Activated T-cell treated with anti-CD3 and anti-CD28 coated beads, Interleukin-2, amount 50 U/mL, for 24 hours (primary cell): ENCODE measurements around the gene MICU1.
"Not testable (repeated sequence)": the region's sequence is repeated elsewhere in the genome, so short reads cannot be mapped to it uniquely, and the experiment has no call there.

ENCODE experiments used
- DNase-seq: peaks from one replicate; pipeline ENCODE4 v3.0.0-alpha.2; 2020
- H3K27ac Mint-ChIP-seq: 2 replicates; pipeline ENCODE4 v1.8.0; 2020; ENCODE audit warnings: mild to moderate bottlenecking, mixed read lengths
- H3K27me3 Mint-ChIP-seq: 2 replicates; pipeline ENCODE4 v1.8.0; 2020; ENCODE audit warnings: mixed read lengths
- H3K36me3 Mint-ChIP-seq: 2 replicates; pipeline ENCODE4 v1.8.0; 2020; ENCODE audit warnings: low read depth, mixed read lengths
- H3K4me1 Mint-ChIP-seq: 2 replicates; pipeline ENCODE4 v1.8.0; 2020; ENCODE audit warnings: low read depth, mixed read lengths
- H3K4me3 Mint-ChIP-seq: 2 replicates; pipeline ENCODE4 v1.8.0; 2020; ENCODE audit warnings: mild to moderate bottlenecking, moderate library complexity, mixed read lengths
- H3K9me3 Mint-ChIP-seq: 2 replicates; pipeline ENCODE4 v1.8.0; 2020; ENCODE audit warnings: mixed read lengths

The MICU1 gene

DNA sequence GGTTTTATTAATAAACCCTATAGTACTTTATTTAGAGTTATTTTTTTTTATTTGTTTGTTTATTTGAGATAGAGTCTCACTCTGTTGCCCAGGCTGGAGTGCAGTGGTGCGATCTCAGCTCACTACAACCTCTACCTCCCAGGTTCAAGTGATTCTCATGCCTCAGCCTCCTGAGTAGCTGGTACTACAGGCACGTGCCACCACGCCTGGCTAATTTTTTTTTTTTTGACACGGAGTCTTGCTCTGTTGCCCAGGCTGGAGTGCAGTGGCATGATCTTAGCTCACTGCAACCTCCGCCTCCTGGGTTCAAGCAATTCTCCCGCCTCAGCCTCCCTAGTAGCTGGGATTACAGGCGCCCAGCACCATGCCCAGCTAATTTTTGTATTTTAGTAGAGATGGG, 279.8 kb downstream of the MICU1 start:
- not testable (repeated sequence) for H3K27me3 Mint-ChIP-seq, H3K4me3 Mint-ChIP-seq

DNA sequence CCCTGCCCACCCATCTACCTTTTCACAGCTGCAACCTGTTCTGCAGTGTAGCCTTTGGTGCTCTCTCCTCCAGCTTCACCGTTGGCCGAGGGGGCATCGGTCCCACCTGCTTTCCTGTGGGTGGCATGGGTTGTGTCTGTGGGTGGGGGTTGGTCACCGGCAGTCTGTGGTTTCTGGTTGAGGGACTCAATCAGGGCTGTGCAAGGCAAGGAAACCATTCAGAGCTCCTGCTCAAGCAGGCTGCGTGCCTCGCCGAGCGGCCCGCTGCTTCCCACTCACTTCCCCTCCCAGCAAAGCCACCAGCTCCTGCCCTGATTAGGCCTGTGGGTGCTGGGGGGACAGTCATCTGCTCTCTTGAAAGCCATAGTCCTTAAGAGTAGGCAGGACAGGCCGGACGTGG, 280.9 kb downstream of the MICU1 start:
- H3K4me3 Mint-ChIP-seq, result no peak overlapping the region
- no peaks in the 10 kb centered on the region for H3K9me3 Mint-ChIP-seq
- H3K27me3 Mint-ChIP-seq, result no peaks in the 10 kb centered on the region
- H3K27ac Mint-ChIP-seq, result peak overlapping the region; percentile 83
- H3K4me1 Mint-ChIP-seq, result peaks cover 26% of the 10 kb centered on the region
- H3K36me3 Mint-ChIP-seq, result peaks cover 70% of the 10 kb centered on the region
- peak; percentile 51 for DNase-seq

More for the DNA sequence above, 279.8 kb downstream of the MICU1 start:
- Mint-ChIP-seq H3K4me1 (peaks cover 21% of the 10 kb centered on the region), H3K36me3 (peaks cover 68% of the 10 kb centered on the region)
- not testable (repeated sequence) for H3K27ac Mint-ChIP-seq, H3K9me3 Mint-ChIP-seq, DNase-seq

DNA sequence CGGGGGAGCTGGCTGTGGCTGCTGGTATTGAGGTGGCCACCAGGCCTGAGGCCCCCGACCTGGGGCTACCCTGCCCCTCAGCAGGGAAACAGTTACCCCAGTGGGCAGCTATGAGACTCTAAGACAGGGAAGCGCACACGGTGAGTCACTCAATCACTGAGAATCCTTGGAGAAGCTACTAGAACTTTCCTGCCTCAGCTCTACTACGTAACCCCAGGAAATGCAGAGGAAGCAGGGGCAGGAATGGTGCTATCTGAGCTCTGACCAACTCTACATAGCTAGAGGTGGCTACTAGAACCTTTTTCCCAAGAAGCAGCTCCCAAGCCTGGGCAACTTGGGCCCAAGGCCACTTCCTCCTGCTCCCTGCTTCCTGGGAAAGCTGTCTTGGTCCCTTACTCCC, 283.0 kb downstream of the MICU1 start:
- Mint-ChIP-seq H3K9me3 (no peaks in the 10 kb centered on the region), H3K36me3 (peaks cover 67% of the 10 kb centered on the region), H3K27ac (no peak overlapping the region), H3K4me1 (peaks cover 25% of the 10 kb centered on the region), H3K27me3 (no peaks in the 10 kb centered on the region), H3K4me3 (no peak overlapping the region)
- no peak for DNase-seq

DNA sequence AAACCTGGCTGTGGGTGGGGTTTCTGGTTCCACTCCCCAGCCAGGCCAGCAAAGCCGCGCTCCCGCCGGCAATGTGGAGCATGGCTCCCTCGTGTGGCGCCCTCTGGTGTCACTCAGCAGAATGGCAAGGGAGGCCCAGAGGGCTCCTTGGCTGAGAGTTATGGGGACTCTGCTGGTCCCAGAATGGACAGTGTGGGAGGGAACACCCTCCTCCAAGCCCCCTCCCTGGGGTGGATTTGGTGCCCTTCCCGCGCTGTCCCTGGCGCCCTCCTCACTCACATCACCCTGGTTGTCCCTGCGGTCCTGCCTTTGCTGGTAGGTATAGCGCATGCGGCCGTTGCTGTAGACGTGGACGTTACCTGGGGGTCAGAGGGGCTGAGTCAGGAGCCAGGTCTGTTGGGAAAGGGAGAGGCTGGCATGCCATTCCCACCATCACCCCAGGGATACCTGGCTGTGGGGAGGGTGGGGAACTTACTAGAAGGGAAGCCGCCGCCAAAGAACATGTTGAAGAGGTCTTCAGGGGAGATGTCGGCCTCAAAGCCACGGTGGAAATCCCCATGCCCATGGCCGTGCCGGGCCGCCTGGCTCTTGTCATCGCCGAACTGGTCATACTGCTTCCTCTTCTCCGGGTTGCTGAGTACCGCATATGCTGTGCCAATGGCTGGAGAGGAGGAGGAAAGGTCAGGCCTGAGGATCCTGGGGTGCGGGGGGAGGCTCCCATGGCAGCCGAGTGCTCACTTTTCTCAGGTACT, 285.2 kb downstream of the MICU1 start:
- peaks cover 82% of the 10 kb centered on the region for H3K36me3 Mint-ChIP-seq
- peak overlapping the region; percentile 56 for H3K27ac Mint-ChIP-seq
- no peaks in the 10 kb centered on the region for H3K27me3 Mint-ChIP-seq
- H3K4me3 Mint-ChIP-seq, result no peak overlapping the region
- H3K4me1 Mint-ChIP-seq, result peaks cover 45% of the 10 kb centered on the region
- no peaks in the 10 kb centered on the region for H3K9me3 Mint-ChIP-seq
- DNase-seq, result peak; percentile 88

DNA sequence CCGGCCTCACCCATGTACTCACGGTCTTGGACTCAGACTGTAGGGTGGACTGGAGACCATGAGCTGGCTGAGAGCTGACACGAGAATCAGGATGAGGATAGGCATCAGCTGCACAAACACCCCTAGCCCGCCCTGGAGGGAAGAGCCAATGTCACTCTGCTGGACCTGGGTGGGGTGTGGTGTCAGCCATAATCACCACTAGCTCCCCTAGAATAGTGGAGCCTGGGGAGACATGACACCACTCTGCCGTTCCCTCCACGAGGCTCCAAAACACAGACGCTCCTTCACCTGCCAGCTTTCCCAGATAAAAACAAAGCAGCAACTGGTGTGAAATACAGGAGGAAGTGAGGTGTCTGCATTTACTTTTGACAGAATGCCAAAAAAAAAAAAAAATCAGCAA, 287.7 kb downstream of the MICU1 start:
- DNase-seq, result no peak
- H3K9me3 Mint-ChIP-seq, result no peaks in the 10 kb centered on the region
- no peaks in the 10 kb centered on the region for H3K27me3 Mint-ChIP-seq
- peaks cover 93% of the 10 kb centered on the region for H3K36me3 Mint-ChIP-seq
- peaks cover 57% of the 10 kb centered on the region for H3K4me1 Mint-ChIP-seq
- H3K4me3 Mint-ChIP-seq, result no peak overlapping the region
- peak overlapping the region; percentile 57 for H3K27ac Mint-ChIP-seq

DNA sequence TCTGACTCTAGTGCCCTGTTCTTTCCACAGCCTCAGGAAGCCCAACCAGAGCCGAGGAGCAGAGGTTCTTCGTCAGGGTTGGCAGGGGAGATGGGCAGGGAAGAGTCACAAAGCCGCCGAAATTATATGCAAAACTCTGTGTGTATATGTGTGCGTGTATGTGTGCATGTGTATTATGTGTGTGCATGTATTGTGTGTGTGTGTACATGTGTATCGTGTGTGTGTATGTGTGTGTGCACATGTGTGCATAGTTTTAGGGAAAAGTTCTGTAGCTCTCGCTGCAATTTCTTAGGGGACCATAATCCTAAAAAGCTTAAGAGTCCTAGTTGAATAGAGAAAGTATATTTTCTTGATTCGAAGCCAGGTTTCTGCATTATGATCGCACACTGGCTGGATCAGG, 288.2 kb downstream of the MICU1 start:
- Mint-ChIP-seq H3K27me3 (no peaks in the 10 kb centered on the region), H3K27ac (peak overlapping the region; percentile 57), H3K36me3 (peaks cover 93% of the 10 kb centered on the region), H3K4me3 (no peak overlapping the region), H3K4me1 (peaks cover 61% of the 10 kb centered on the region), H3K9me3 (no peaks in the 10 kb centered on the region)
- DNase-seq, result no peak

DNA sequence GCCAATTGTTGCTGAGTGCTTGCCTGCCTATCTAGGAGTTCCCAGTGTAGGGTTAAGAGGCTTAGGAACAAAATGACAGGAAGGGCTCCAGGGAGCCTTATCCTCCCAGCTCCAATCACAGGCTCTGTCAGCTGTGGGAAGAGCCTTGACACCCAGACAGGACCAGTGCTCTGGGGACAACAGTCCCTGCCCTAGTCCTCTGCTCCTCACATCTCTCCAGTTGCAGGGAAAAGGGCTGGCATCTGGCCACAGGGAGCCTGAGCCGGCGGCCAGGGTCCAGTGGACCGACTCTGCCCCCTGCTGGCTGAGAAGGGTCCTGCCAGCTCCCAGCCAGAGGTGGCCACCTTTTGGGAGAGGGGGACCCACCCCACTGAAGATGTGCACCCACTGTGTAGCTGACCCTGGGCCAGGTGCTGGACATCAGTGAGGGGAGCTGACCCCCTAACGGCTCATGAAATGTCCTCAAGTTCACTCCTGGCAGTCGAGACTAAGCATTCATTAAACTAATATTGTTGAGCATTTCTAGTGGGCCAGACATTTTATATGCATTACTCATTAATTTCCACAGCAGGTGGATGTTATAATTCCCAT, 288.7 kb downstream of the MICU1 start:
- DNase-seq, result peak; percentile 85
- Mint-ChIP-seq H3K4me1 (peaks cover 67% of the 10 kb centered on the region), H3K9me3 (no peaks in the 10 kb centered on the region), H3K4me3 (peak overlapping the region; percentile 8), H3K36me3 (peaks cover 88% of the 10 kb centered on the region), H3K27ac (peak overlapping the region; percentile 82), H3K27me3 (no peaks in the 10 kb centered on the region)

DNA sequence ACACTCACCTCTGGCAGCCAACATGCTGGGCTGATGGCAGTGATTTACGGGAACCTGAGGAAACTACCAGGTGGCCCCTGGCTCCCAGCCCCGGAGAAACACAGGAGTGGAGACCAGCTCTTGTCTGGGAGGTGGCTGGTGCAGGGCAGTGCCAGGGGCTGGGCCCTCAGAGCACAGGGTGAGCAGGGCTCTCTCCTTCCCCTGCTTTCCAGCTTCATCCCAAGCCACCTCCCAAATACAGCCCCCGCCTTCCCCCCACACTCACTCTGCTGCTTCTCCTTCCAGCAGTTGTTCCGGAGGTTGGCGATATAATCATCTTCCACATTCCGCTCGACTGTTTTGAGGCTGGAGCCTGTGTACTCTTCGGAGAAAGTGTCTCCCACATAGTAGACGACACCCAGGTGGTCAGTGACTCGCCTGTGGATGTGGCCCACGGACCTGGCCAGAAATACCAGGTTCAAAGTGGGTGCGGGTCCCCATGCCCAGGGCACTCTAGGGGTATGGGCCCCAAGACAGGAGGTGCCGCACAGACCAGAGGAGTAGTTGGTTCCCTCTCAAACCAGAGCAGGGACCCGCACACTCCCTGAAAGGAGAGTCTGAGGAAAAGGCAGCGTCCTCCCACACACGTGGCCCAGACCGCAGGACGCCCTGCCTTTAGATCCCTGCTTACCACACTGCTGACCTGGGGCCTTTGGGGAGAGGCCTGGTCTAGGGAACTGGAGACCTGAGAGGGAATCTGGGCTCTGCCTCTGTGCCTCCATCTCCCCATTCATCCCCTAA, 289.4 kb downstream of the MICU1 start:
- Mint-ChIP-seq H3K9me3 (no peaks in the 10 kb centered on the region), H3K36me3 (peaks cover 81% of the 10 kb centered on the region), H3K27ac (peak overlapping the region; percentile 96), H3K27me3 (no peaks in the 10 kb centered on the region), H3K4me3 (peak overlapping the region; percentile 8), H3K4me1 (peaks cover 73% of the 10 kb centered on the region)
- DNase-seq, result no peak

DNA sequence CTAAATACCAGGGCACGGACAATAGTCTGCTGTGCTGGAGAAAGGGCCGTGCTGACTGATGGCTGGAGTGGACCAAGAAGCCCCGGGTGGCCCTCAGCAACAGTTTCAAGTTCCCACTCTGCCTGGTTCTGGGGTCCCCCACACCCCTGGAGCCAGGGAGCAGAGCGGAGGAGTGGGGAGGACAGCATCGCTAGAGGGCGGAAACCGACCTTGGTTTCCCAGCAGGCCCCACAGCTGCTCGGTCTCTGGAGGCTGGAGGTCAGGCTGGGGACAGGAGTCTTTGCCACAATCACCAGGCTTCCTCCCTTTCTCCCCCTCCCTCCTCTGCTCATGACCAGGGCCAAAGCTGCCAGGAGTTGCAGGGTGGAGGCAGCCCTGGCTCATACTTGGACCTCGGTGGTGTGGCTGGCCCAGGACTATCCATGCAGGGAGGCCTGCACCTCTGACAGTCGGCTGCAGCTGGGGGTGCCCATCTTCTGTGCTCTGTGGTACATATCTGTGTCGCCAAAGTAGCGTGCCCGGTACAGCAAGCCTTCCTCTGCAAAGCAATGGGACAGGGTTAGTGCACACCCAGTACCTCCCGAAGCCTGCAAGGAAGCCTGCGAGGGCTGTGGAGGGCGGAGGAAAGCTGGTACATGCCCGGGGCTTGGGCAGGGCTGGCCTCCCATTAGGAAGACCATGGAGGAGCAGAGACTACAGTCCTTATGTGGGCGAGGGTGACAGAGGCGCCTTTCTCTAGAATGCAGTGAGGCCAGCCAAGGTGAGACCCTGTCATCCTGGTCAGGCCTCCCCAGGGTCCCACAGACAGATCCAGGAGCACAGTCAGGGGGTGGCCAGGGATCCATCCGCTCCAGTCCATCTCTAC, 290.3 kb downstream of the MICU1 start:
- DNase-seq, result peak; percentile 71
- H3K4me3 Mint-ChIP-seq, result peak overlapping the region; percentile 61
- H3K9me3 Mint-ChIP-seq, result no peaks in the 10 kb centered on the region

DNA sequence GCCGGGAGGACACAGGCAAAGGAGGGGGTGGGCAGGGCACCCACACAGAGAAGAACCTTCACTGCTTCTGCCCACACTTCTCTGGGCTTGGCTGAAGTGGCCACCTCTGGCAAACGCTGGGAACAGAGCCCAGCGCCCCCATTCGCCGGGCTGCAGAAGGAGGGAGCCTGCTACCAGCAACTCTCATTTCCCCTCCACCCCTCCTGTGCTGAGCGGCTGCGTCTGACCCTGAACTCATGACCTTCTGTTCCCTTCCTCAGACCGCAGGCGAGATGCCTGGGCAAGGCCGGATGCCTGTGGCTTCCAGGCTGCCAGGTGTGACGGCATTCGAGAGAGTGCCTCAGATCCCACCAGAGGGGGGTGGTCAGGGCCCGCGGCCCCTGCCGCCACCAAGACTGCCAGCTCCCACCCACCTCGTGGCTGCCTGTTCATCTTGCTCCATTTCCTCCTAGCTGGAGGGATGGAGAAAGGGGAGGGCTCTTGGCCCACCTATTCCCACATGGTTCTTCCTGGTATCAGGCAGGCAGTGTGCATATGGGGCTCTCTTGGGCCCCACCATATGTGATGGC, 291.0 kb downstream of the MICU1 start:
- Mint-ChIP-seq H3K36me3 (peaks cover 67% of the 10 kb centered on the region), H3K27me3 (no peaks in the 10 kb centered on the region), H3K4me3 (peak overlapping the region; percentile 61), H3K4me1 (peaks cover 78% of the 10 kb centered on the region), H3K9me3 (no peaks in the 10 kb centered on the region), H3K27ac (peak overlapping the region; percentile 96)
- DNase-seq, result peak; percentile 81

More for the DNA sequence above, 290.3 kb downstream of the MICU1 start:
- H3K27me3 Mint-ChIP-seq, result no peaks in the 10 kb centered on the region
- H3K36me3 Mint-ChIP-seq, result peaks cover 73% of the 10 kb centered on the region
- peak overlapping the region; percentile 96 for H3K27ac Mint-ChIP-seq
- H3K4me1 Mint-ChIP-seq, result peaks cover 77% of the 10 kb centered on the region

DNA sequence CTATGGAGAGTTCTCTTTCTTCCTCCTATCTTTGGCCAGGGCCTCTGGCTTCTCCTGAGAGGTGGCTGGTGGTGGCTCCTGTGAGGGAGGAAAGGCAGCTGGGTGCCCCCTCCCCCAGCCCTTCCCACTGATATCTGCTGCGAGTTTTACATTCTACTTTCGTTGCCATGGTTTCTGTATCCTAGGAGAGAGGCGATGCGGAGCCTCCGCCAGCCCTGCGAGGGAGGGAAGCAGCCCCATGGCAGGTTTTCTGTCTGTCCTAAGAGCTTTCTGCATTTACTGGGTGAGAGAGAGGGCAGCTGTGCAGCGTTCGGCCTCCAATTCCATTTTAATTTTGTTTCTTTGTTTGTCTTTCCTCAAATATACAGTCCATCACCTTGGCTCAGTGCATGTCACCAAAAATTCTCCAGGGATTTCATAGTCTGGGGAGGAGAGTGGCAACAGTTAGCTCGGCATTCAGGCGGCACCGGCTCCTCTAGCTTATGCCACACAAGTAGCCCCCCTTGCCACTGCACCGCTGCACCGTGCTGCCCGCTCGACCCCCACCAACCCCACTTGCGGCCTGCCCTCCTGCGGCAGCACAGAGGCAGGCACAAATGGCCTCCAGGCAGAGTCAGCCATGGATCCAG, 291.6 kb downstream of the MICU1 start:
- Mint-ChIP-seq H3K36me3 (peaks cover 63% of the 10 kb centered on the region), H3K9me3 (no peaks in the 10 kb centered on the region), H3K27ac (peak overlapping the region; percentile 96), H3K4me1 (peaks cover 82% of the 10 kb centered on the region), H3K27me3 (no peaks in the 10 kb centered on the region), H3K4me3 (peak overlapping the region; percentile 61)
- DNase-seq, result no peak

DNA sequence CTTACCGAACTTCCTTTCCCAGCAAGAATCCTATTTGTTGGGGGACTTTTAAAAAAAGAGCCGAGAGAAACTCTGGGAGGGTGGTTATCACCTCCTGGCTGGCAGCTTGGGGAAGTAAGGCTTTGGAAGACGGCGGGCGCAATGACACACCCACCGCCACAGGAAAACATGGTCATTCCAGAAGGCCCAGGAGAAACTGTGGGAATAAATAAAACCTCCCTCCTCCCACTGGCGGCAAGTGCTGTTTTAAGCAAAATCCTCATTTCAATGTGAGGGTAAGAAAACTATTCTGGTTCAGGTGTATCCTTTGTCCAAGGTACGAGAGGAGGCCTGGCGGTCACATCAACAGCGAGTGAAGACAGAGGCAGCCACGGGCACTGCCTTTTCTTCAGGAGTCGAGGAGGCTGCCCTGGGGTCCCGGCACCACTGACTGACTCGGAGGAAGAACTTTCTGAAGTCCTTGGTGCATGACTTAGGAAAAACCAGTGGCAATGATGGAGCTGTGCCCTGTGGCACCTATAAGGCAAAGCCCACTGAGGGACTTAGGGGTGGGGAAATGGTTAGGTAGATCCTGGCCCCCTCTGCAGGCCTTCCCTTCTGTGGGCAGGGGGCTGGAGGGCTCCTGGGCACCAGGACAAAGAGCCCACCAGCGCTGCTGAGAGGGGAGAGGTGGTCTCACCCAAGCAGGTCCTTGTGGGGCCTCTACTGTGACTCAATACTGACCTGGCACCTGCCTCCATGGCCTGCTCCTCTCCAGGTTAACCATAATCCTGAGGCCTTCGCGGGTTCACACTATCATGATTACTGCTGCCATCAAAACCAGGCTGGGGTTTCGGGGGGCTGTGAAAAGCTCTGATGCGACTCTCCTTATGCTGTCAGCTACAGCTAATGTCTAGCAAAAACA, 292.5 kb downstream of the MICU1 start:
- no peaks in the 10 kb centered on the region for H3K9me3 Mint-ChIP-seq
- H3K4me3 Mint-ChIP-seq, result peak overlapping the region; percentile 9
- DNase-seq, result peak; percentile 59
- H3K4me1 Mint-ChIP-seq, result peaks cover 90% of the 10 kb centered on the region
- no peaks in the 10 kb centered on the region for H3K27me3 Mint-ChIP-seq
- peak overlapping the region; percentile 96 for H3K27ac Mint-ChIP-seq
- peaks cover 60% of the 10 kb centered on the region for H3K36me3 Mint-ChIP-seq
